DMS79 treated with DMSO at 0.1 percent for 48 hours (cell line): ENCODE results near the gene SH3RF3.

Experiments used
- DNase-seq: peaks from one replicate; lab custom pipeline; 2025; lab: John Stamatoyannopoulos, UW

The SH3RF3 gene

GRCh38 chr2:109340381-109340780 is 211.4 kb downstream of the SH3RF3 start:
- DNase-seq, result no peak

DNA sequence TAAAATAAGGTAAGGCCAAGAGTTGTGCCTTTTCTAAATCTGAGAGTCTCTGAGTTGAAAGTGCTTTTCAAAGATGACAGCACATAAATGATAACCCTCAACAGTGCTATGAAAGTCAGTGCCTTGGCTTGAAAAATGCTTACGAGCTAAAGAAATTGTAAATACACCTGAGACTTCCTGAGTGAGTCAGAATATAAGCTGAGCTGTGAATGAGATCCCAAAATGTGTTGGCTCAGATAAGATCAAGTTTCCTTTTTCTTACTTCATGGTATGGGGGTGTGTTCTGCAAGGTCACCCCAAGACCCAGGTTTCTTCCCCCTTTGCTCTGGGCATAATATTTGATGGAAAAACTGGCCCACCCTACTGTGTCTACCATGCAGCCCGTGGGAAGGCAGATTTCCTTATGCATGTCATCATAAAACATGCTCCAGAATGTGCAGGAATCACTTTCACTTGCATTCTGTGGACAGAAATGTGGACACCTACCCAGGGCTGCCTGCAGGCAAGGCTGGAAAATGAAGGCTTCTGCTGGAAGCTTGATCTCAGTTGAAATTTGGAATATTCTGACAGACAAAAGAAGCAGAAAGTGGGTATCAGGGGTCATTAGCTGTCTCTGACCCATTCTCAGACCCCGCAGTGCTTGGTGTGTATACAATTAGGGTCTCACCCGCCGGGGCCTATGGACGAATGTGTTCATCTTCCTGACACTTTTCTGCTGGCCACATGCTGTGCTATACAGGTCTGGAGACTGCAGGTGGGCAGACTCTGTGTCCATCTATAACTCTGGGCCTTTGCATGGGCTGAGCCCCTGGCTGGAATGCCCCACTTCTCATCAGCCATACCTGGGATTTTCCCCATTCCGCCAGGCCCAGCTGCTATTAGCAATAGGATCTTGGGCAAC is 212.6 kb downstream of the SH3RF3 start:
- no peak for DNase-seq

DNA sequence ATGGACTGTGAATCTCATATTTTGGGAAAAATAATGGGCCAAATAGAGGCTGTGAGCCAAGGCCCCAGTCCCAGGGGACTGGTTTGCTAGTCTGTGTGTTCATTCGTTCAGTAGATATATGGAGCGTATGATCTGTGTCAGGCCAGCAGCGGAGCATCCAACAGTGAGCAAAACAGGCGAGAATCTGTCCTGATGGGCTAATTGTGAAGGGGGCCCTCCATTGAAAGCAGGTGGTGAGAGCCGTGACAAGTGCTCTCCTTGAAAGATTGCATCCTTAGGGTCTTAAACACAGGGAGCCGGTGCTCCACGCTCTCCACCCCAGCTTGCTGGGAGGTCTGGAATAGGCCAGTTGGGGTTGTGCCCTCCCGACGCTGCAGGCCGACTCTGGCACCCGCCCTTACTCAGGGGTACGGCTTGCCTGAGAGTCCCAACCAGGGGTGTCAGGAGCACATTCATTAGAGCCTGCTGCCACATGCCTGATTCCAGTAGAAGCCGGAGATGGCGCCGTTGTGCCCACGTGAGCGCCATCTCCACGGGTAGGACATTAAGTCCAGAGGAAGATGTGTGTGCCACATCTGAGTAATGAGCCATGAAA is 213.3 kb downstream of the SH3RF3 start:
- peak; percentile 74 for DNase-seq

DNA sequence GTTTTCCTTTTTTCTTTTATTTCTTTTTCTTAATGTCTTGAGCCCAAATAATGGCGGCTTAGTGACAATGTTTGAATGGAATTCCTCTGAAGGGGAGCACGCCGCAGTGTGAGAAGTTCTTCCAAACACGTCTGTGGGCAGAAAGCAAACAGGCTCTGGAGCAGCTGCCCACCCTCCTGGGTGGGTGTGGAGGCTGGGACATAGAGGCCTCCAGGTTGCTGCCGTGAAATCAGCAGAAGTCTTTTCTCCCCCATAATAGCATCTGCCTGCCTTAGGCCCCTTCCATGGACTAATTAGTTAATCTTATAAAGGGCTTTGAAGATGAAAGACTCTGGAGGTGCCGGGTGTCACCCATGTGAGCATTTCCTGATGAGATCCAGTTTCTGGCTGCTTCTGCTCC is 213.9 kb downstream of the SH3RF3 start:
- no peak for DNase-seq

GRCh38 chr2:109343460-109343859 is 214.5 kb downstream of the SH3RF3 start:
- no peak for DNase-seq

DNA sequence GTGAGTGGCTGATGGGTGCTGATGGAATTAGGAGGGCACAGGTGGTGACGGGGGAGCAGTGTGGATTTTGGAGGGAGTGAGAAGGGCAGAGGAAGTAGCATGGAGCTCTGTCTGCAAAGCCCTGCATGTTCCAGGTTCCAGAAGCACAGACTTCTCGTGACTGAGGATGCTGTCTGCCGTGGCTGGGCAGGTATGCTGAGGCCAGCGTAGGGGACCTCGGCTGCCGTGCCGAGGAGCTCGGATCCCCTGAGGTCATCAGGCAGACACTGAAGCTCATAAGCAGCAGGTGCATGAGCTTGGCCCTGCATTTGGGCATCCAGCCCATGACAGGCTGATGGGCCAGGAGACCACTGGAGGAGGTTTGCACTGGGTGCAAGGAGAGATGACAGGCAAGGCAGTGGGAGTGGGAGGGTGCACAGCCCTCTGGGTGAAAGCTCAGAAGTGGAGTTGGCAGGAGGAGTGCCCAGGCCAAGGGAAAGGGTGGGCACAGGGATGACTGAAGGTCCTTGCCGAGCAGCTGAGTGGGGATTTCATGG is 215.3 kb downstream of the SH3RF3 start:
- DNase-seq, result no peak

DNA sequence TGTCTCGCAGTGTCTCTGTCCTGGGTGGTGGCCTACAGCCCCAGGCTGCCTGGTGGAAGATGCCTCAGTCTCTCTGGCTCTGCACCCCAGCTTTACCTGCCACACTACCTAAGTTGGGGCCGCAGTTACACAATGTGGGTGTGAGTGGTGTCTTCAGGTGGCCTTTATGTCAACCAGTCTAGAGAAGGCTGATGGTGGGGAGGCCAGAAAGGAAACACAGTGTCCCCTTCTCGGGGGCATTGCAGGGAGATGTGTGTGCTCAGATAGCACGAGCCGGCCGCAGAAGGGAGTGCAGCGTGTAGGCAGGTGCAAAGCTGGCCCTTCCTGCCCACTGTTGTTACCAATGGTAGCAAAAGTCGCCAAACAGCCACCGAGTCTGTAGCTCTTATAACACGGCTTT is 216.1 kb downstream of the SH3RF3 start:
- DNase-seq, result no peak

DNA sequence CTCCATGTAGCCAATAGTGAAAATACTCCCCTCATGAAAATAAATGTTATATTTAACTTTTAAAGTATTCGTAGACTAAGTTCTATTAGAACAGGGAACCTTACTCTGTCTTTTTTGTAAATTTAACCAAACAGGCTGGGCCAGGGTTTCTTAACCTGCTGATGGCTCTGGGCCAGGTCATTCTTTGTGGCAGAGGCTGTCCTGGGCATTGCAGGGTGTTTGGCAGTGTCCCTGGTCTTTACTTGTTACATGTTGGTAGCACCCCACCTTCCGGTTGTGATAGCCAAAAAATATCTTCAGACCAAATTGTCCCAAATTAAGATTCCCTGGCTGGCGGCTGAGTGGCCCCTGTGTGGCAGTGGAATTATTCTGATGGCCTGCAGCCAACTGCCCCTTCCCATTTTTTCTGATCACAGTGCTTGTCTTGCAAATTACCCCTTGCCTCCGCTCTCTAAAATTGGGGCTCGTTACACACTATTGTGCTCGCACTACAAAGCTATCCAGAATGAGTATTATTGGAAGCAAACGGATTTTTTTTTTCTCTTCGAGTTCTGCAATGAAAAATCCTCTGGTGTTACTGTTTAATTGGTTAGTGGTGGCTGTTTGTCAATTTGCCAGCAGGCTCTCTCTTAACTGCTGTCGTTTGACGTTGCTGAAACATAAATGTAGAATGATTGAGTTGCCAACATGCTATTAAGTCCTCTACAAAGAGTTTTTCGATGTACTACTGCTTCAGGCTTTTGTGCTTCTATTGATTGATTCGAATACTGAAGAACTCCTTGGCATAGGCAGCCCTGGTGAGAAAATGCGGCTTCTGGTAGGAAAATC is 216.9 kb downstream of the SH3RF3 start:
- DNase-seq, result peak; percentile 60

- peak; percentile 47 for DNase-seq
These were observed 217.7 kb downstream of the SH3RF3 start for GRCh38 chr2:109346601-109347228.

- DNase-seq, result no peak
These were observed 218.6 kb downstream of the SH3RF3 start for GRCh38 chr2:109347626-109348025.

DNA sequence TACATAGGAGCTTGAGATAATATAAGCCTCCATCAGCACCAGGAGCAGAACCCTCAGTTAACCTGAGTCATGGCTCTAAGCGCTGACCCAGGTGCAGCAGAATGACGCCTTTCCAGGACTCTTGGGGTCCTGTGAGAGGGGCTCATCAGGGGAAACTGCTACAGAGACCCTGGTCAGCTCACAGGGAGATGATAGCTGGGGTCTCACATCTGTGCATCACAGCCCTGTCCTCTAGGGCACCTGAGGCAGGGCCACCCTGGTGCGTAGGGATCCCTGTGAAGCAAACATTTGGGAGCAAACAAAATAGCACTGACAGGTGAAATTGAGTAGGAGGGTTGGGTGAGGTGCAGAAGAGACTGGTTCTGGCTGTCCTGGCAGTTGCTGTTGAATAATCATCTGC is 219.2 kb downstream of the SH3RF3 start:
- DNase-seq, result no peak

GRCh38 chr2:109348671-109349502 is 219.9 kb downstream of the SH3RF3 start:
- no peak for DNase-seq

DNA sequence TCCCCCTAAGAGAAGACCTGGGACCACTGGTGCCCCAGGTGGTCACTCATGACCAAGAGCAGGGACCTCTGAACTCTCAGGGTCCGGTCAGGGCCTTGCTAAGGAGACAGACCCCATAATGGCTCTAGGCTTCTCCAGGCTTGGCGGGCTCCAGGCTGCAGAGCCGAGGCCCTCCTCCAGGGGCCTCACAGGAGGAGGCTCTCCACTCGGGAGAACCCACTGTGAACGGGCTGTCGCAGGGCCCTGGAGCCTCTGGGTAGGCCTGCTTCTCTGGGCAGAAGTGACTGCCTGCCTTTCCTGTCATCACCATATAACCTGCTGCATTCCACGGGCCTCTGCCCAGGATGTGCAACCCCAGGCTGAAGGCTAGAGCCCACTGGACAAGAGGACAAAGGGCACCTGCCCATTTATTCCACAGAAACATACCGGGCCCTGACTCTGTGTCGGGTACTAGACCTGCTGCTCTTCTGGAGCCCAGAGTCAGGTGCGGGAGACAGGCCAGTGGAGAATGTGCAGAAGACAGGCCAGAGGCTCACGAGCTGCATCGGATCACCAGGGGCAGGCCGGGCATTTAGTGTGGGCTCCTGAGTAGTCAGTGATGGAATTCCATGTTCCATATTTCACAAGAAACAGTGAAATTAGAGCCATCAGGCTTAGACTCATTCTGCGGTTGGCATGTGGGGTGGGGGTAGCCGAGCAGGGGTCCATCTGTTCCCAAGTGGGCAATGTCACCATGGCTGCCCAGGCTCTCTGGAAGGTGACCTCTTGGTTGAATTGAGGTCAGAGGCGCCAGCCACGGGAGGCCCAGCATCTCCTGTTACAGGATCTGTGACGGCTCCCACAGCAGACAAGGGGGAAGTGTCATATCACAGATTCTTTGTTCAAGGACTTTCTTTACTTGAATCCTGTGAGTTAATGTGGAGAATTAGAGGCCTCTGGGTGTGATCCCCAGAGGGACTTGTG is 220.8 kb downstream of the SH3RF3 start:
- no peak for DNase-seq

DNA sequence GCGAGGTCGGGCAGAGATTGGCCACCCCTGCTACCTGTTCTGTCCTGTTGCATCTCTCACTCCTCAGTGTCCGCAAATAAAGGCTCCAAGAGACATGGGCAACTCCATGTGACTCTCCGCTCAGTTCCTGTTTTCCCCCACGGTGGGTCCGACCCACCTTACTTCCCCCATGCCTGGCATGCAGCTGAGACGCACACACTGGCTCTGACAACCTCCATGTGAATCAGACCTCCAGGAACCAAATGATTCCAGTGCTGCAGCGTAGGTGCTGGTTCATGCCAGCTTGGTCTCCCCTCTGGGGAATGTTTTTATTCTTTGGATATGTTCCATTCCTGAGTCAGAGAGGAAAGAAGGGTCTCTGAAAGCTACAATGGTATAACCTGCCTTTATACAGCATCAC is 221.5 kb downstream of the SH3RF3 start:
- DNase-seq, result no peak

GRCh38 chr2:109351164-109351756 is 222.3 kb downstream of the SH3RF3 start:
- DNase-seq, result no peak

DNA sequence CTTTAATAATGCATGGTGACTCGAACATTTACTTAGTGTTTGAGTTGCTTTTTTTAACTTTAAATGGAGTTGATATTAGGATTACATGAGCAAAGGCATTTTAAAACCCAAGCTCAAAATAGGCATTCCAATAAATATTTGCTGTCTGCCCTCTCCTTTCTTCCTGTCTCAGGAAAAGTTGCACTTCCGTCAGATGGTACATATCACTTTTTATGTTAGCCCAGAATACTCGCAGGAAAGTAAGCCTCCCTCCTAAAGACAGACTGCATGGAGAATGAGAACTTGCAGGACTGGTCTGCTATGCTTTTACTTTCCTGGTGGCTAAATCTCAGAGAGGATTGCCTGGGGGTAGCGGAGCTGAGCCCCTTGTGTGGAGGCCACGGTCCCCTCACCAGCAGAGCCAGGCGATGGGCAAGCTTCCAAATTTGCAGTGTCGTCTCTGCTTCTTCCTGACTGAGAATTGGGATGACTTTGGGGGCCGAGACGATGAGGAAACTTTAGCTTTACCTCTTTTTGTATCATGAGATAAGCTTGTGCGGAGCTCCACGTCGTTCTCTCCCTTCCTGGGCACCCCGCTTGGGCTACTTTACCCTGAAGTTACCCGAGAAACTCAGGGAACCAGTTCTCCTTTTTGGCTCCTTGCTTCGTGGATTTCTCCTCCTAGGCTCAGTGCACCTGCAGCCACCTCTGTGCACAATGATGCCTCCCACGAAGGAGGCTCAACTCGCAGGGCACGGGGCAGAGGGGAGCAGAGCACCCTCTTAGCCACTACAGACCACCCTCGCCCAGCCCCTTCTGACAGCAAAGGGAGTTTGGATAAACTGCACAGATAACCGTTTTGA is 223.3 kb downstream of the SH3RF3 start:
- no peak for DNase-seq

- DNase-seq, result no peak
These were observed 224.1 kb downstream of the SH3RF3 start for GRCh38 chr2:109352898-109353689.
